ENCODE measurements around the gene ADCY5. TPM values are rescaled to one million over a fixed set of nuclear protein-coding genes. Genes with fewer than 3 reads are reported as not detected.

ADCY5 gene
- total RNA-seq, 1 experiment from 2014 or later: 0.24 TPM

GRCh38 chr3:123396171-123397049, 52.5 kb downstream of the ADCY5 start:
- Histone ChIP-seq H3K4me2 (no peak overlapping the region), H3F3A (ENCODE audit: insufficient read depth, low read depth) (no peaks in the 10 kb centered on the region), H3K27ac (no peak overlapping the region), H2AFZ (no peak overlapping the region), H3K9me2 (ENCODE audit: insufficient read depth) (no peaks in the 10 kb centered on the region), H3K4me1 (replicated peaks; ENCODE audit: insufficient read depth) (peaks cover 22% of the 10 kb centered on the region), H3K4me3 (no peak overlapping the region), H3K9me3 (ENCODE audit: insufficient read depth, low read depth) (no peaks in the 10 kb centered on the region), H3K36me3 (ENCODE audit: low read depth) (no peaks in the 10 kb centered on the region), H3K79me2 (ENCODE audit: low read depth) (no peaks in the 10 kb centered on the region), H4K20me1 (ENCODE audit: insufficient read depth) (no peaks in the 10 kb centered on the region), H3K27me3 (ENCODE audit: insufficient read depth, low read depth) (no peaks in the 10 kb centered on the region)
- BruUV-seq (replicated peaks): no TSS peak
- no peak for DNase-seq
- ChIA-PET POLR2A (ENCODE audit: unreplicated experiment) (no interaction called here), CTCF (no interaction called here)
- intact Hi-C loops (cut with micrococcal nuclease; ENCODE audit: unreplicated experiment): no loop called here
- no peak for TF ChIP-seq CTCF (conservative IDR thresholded peaks at IDR 0.05)
- no peak for TF ChIP-seq EZH2 (IDR thresholded peaks at IDR 0.05; ENCODE audit: low read depth)

- H3K79me2 ChIP-seq (ENCODE audit: low read depth): no peaks in the 10 kb centered on the region
- no peak overlapping the region for H3K4me2 ChIP-seq
- H3K27me3 ChIP-seq (ENCODE audit: insufficient read depth, low read depth): no peaks in the 10 kb centered on the region
- no TSS peak for BruUV-seq (replicated peaks)
- H3K36me3 ChIP-seq (ENCODE audit: low read depth): no peaks in the 10 kb centered on the region
- no peaks in the 10 kb centered on the region for H4K20me1 ChIP-seq (ENCODE audit: insufficient read depth)
- no peaks in the 10 kb centered on the region for H3K9me3 ChIP-seq (ENCODE audit: insufficient read depth, low read depth)
- CTCF ChIA-PET: no interaction called here
- POLR2A ChIA-PET (ENCODE audit: unreplicated experiment): no interaction called here
- no peak for DNase-seq
- no peaks in the 10 kb centered on the region for H3K9me2 ChIP-seq (ENCODE audit: insufficient read depth)
- no peak overlapping the region for H3K4me3 ChIP-seq
- no peaks in the 10 kb centered on the region for H3F3A ChIP-seq (ENCODE audit: insufficient read depth, low read depth)
- no peak for TF ChIP-seq EZH2 (IDR thresholded peaks at IDR 0.05; ENCODE audit: low read depth)
- no peak for TF ChIP-seq CTCF (conservative IDR thresholded peaks at IDR 0.05)
- H2AFZ ChIP-seq: no peak overlapping the region
- intact Hi-C loops (cut with micrococcal nuclease; ENCODE audit: unreplicated experiment): no loop called here
- no peak overlapping the region for H3K27ac ChIP-seq
- peaks cover 22% of the 10 kb centered on the region for H3K4me1 ChIP-seq (replicated peaks; ENCODE audit: insufficient read depth)
These were observed 53.7 kb downstream of the ADCY5 start for GRCh38 chr3:123395235-123395634.

GRCh38 chr3:123394391-123395020, 54.4 kb downstream of the ADCY5 start:
- intact Hi-C loops (cut with micrococcal nuclease; ENCODE audit: unreplicated experiment): no loop called here
- H3K27ac ChIP-seq: no peak overlapping the region
- H3K79me2 ChIP-seq (ENCODE audit: low read depth): no peaks in the 10 kb centered on the region
- peaks cover 20% of the 10 kb centered on the region for H3K4me1 ChIP-seq (replicated peaks; ENCODE audit: insufficient read depth)
- CTCF ChIA-PET: interaction anchor here (0.7 kb wide), 1 partner anchor 403 kb away, joined by 3 read pairs; no protein-coding TSS in a partner anchor
- no peaks in the 10 kb centered on the region for H4K20me1 ChIP-seq (ENCODE audit: insufficient read depth)
- H3K4me2 ChIP-seq: no peak overlapping the region
- TF ChIP-seq CTCF (conservative IDR thresholded peaks at IDR 0.05): no peak
- no peak for TF ChIP-seq EZH2 (IDR thresholded peaks at IDR 0.05; ENCODE audit: low read depth)
- POLR2A ChIA-PET (ENCODE audit: unreplicated experiment): no interaction called here
- H3K9me3 ChIP-seq (ENCODE audit: insufficient read depth, low read depth): no peaks in the 10 kb centered on the region
- no peaks in the 10 kb centered on the region for H3K36me3 ChIP-seq (ENCODE audit: low read depth)
- no peak overlapping the region for H2AFZ ChIP-seq
- H3K27me3 ChIP-seq (ENCODE audit: insufficient read depth, low read depth): no peaks in the 10 kb centered on the region
- DNase-seq: no peak
- H3K4me3 ChIP-seq: no peak overlapping the region
- no TSS peak for BruUV-seq (replicated peaks)
- no peaks in the 10 kb centered on the region for H3F3A ChIP-seq (ENCODE audit: insufficient read depth, low read depth)
- H3K9me2 ChIP-seq (ENCODE audit: insufficient read depth): no peaks in the 10 kb centered on the region
